H1 (cell line): Measurements from ENCODE around the gene ASMT. TPM values are rescaled to one million over a fixed set of nuclear protein-coding genes. Genes with fewer than 3 reads are reported as not detected.

Experiments used
- CTCF ChIA-PET: fragments of 300-600 bp; sonication (Branson Sonifier 250); formaldehyde crosslinking; loops from one replicate; lab custom pipeline; 2021; ENCODE audit not compliant: partially characterized antibody; lab: Charles Lee
- POLR2A ChIA-PET: fragments of 300-600 bp; sonication (Branson Sonifier 250); formaldehyde crosslinking; loops from one replicate; lab custom pipeline; 2021; ENCODE audit warnings: inconsistent platforms; ENCODE audit not compliant: partially characterized antibody; lab: Charles Lee
- DNase-seq, 2 experiments: peaks; one replicate each; pipeline versions ENCODE4 v3.0.0 to v3.0.0-alpha.2; 2010 to 2022; ENCODE audit warnings: low spot score in 2 of 2, low read depth in 1 of 2, mixed read lengths in 1 of 2
- FAIRE-seq: peaks from 2 replicates; lab custom pipeline; 2011; peaks lifted over from hg19 to GRCh38; lab: Jason Lieb, UNC
- H2AFZ ChIP-seq: 2 replicates; pipeline ENCODE4 v1.8.1; 2012; ENCODE audit warnings: low read length, inconsistent platforms
- H2AK5ac ChIP-seq: 2 replicates; pipeline ENCODE4 v1.6.1; 2013; ENCODE audit warnings: low read depth, low read length
- H2BK120ac ChIP-seq: replicated peaks from 2 replicates; pipeline ENCODE3; 2013; ENCODE audit warnings: low read depth, low read length, inconsistent platforms
- H2BK12ac ChIP-seq: 2 replicates; pipeline ENCODE4 v1.6.1; 2013; ENCODE audit warnings: low read depth, low read length
- H2BK15ac ChIP-seq: 2 replicates; pipeline ENCODE4 v1.6.1; 2013; ENCODE audit warnings: low read length
- H2BK20ac ChIP-seq: 2 replicates; pipeline ENCODE4 v1.6.1; 2013; ENCODE audit warnings: low read length
- H2BK5ac ChIP-seq: 2 replicates; pipeline ENCODE4 v1.6.1; 2013; ENCODE audit warnings: low read depth, low read length
- H3K14ac ChIP-seq: 2 replicates; pipeline ENCODE4 v1.6.1; 2013; ENCODE audit warnings: inconsistent platforms; ENCODE audit not compliant: insufficient read length
- H3K18ac ChIP-seq: 2 replicates; pipeline ENCODE4 v1.6.1; 2013; ENCODE audit warnings: low read length; ENCODE audit errors: extremely low read depth
- H3K23ac ChIP-seq: 2 replicates; pipeline ENCODE4 v1.6.1; 2013; ENCODE audit warnings: inconsistent platforms; ENCODE audit not compliant: insufficient read length
- H3K23me2 ChIP-seq: 2 replicates; pipeline ENCODE4 v1.6.1; 2013; ENCODE audit warnings: low read depth, low read length
- H3K27ac ChIP-seq: 2 replicates; pipeline ENCODE4 v1.6.1; 2011; ENCODE audit warnings: low read depth, low read length, inconsistent platforms
- H3K27me3 ChIP-seq, 4 experiments: replicated peaks in 1 of 4; 1 replicate in 1 of 4; 2 replicates in 3 of 4; pipeline versions ENCODE4 v1.6.1 to v1.8.1; 2011 to 2013; ENCODE audit warnings: low read length in 3 of 4, mild to moderate bottlenecking in 3 of 4, inconsistent platforms in 2 of 4, mixed read lengths in 2 of 4, moderate library complexity in 1 of 4; ENCODE audit not compliant: control insufficient read depth in 3 of 4, insufficient read depth in 3 of 4; ENCODE audit errors: extremely low read depth in 1 of 4
- H3K36me3 ChIP-seq, 4 experiments: 2 replicates each; pipeline versions ENCODE4 v1.6.1 to v1.8.1; 2011 to 2013; ENCODE audit warnings: mild to moderate bottlenecking in 4 of 4, low read length in 3 of 4, moderate library complexity in 2 of 4, control low read depth in 1 of 4, inconsistent platforms in 1 of 4; ENCODE audit not compliant: insufficient read depth in 4 of 4, control insufficient read depth in 2 of 4
- H3K4ac ChIP-seq: replicated peaks from 2 replicates; pipeline ENCODE3; 2013; ENCODE audit warnings: low read length, low read depth, mixed read lengths, inconsistent platforms; ENCODE audit not compliant: insufficient read length
- H3K4me1 ChIP-seq, 4 experiments: replicated peaks in 1 of 4; 1 replicate in 1 of 4; 2 replicates in 3 of 4; pipeline versions ENCODE4 v1.6.1 to v1.8.1; 2011 to 2013; ENCODE audit warnings: low read length in 3 of 4, inconsistent platforms in 2 of 4, mixed read lengths in 1 of 4; ENCODE audit not compliant: insufficient read depth in 4 of 4, control insufficient read depth in 3 of 4
- H3K4me2 ChIP-seq, 2 experiments: 2 replicates each; pipeline versions ENCODE4 v1.6.1 to v1.8.1; 2011 to 2013; ENCODE audit warnings: low read depth in 2 of 2, low read length in 2 of 2, control low read depth in 1 of 2, inconsistent platforms in 1 of 2, mild to moderate bottlenecking in 1 of 2; ENCODE audit not compliant: insufficient read depth in 1 of 2
- H3K4me3 ChIP-seq, 4 experiments: fragments of 200-600, 300-600 bp in 1 of 4; sonication (generic), shearing (Covaris generic), sonication (Bioruptor Twin) in 1 of 4; 2 replicates each; pipeline versions ENCODE4 v1.5.1 to v1.8.1; 2011 to 2016; ENCODE audit warnings: low read length in 4 of 4, low read depth in 3 of 4, control low read depth in 2 of 4, inconsistent platforms in 2 of 4, mild to moderate bottlenecking in 2 of 4, mixed read lengths in 1 of 4, moderate library complexity in 1 of 4; ENCODE audit not compliant: insufficient read depth in 2 of 4; ENCODE audit errors: extremely low read depth in 1 of 4
- H3K56ac ChIP-seq: replicated peaks from 2 replicates; pipeline ENCODE3; 2013; ENCODE audit warnings: low read depth, mild to moderate bottlenecking, mixed read lengths, low read length, inconsistent platforms; ENCODE audit not compliant: insufficient read length
- H3K79me1 ChIP-seq: 2 replicates; pipeline ENCODE4 v1.6.1; 2013; ENCODE audit warnings: low read depth, low read length, control low read depth
- H3K79me2 ChIP-seq, 2 experiments: 2 replicates each; pipeline versions ENCODE4 v1.6.1 to v1.8.1; 2012 to 2013; ENCODE audit warnings: low read length in 2 of 2, mild to moderate bottlenecking in 2 of 2, inconsistent platforms in 1 of 2; ENCODE audit not compliant: insufficient read depth in 2 of 2, control insufficient read depth in 1 of 2
- H3K9ac ChIP-seq, 4 experiments: replicated peaks in 1 of 4; 1 replicate in 1 of 4; 2 replicates in 3 of 4; pipeline versions ENCODE4 v1.6.1 to v1.8.1; 2011 to 2013; ENCODE audit warnings: low read depth in 3 of 4, low read length in 3 of 4, control low read depth in 2 of 4, mild to moderate bottlenecking in 2 of 4, moderate library complexity in 2 of 4, inconsistent platforms in 1 of 4; ENCODE audit errors: extremely low read depth in 1 of 4
- H3K9me3 ChIP-seq, 2 experiments: 2 replicates each; pipeline versions ENCODE4 v1.6.1 to v1.8.1; 2012 to 2013; ENCODE audit warnings: mild to moderate bottlenecking in 2 of 2, moderate library complexity in 2 of 2, control low read depth in 1 of 2, inconsistent platforms in 1 of 2, low read depth in 1 of 2, low read length in 1 of 2, mixed read lengths in 1 of 2; ENCODE audit not compliant: insufficient read depth in 2 of 2
- H4K20me1 ChIP-seq, 2 experiments: replicated peaks in 1 of 2; 2 replicates each; pipeline versions ENCODE3 to v1.8.1; 2011 to 2013; ENCODE audit warnings: inconsistent platforms in 2 of 2, low read length in 2 of 2, mild to moderate bottlenecking in 1 of 2; ENCODE audit not compliant: insufficient read depth in 2 of 2, control insufficient read depth in 1 of 2
- H4K5ac ChIP-seq: 2 replicates; pipeline ENCODE4 v1.6.1; 2013; ENCODE audit warnings: low read length, low read depth, mixed read lengths, inconsistent platforms; ENCODE audit not compliant: insufficient read length
- H4K8ac ChIP-seq: 2 replicates; pipeline ENCODE4 v1.8.0; 2013; ENCODE audit warnings: mild to moderate bottlenecking, moderate library complexity, low read length, inconsistent platforms; ENCODE audit not compliant: insufficient read depth; ENCODE audit errors: extremely low read depth
- H4K91ac ChIP-seq: replicated peaks from 2 replicates; pipeline ENCODE3; 2013; ENCODE audit warnings: low read length, mixed read lengths, inconsistent platforms; ENCODE audit not compliant: insufficient read length
- ASH2L ChIP-seq: fragments of 200-600, 300-600 bp; sonication (generic); IDR thresholded peaks from one replicate; pipeline ENCODE4 v1.7.1; 2017; ENCODE audit warnings: low read length
- GTF2F1 ChIP-seq: IDR thresholded peaks from 2 replicates; pipeline ENCODE4 v1.6.1; 2012; ENCODE audit warnings: low read depth, low read length, improper control_type of control experiment, borderline replicate concordance
- KDM4A ChIP-seq: IDR thresholded peaks from one replicate; pipeline ENCODE4 v1.7.1; 2012; ENCODE audit warnings: low read depth, mild to moderate bottlenecking, moderate library complexity, low read length, inconsistent platforms; ENCODE audit not compliant: severe bottlenecking
- RAD21 ChIP-seq, 2 experiments: IDR thresholded peaks in 1 of 2; conservative IDR thresholded peaks in 1 of 2; 2 replicates each; pipeline ENCODE4 v1.6.1; 2011; ENCODE audit warnings: low read depth in 2 of 2, low read length in 2 of 2, improper control_type of control experiment in 1 of 2, inconsistent platforms in 1 of 2, mild to moderate bottlenecking in 1 of 2, moderate library complexity in 1 of 2
- WGBS, 2 experiments: shearing (Covaris generic) in 1 of 2; methylation state at CpG; one replicate each; pipeline versions ENCODE4 v1.1.6 to v1.1.7; 2013 to 2015; ENCODE audit warnings: low lambda C conversion rate in 2 of 2, mixed read lengths in 2 of 2, inconsistent platforms in 1 of 2, low coverage in 1 of 2, missing lambda C conversion rate in 1 of 2; ENCODE audit not compliant: insufficient replicate concordance in 2 of 2, insufficient coverage in 1 of 2, insufficient read length in 1 of 2; ENCODE audit errors: extremely low coverage in 1 of 2, missing lambda C conversion rate in 1 of 2; 5-methylcytosine and 5-hydroxymethylcytosine counted together
- polyA plus RNA-seq, 7 experiments: library from polyadenylated mRNA; depleted of rRNA in 3 of 7; stranded (reverse) in 5 of 7; unstranded in 2 of 7; fragments of >200 nt in 5 of 7; fragments of 200-250 nt in 2 of 7; gene quantifications; 1 replicate in 5 of 7; 2 replicates in 1 of 7; 4 replicates in 1 of 7; pipeline versions ENCODE4 v1.2.1 to v1.2.3, GENCODE V29; 2011 to 2013; ENCODE audit warnings: missing spikeins in 2 of 7, mixed read lengths in 2 of 7
- total RNA-seq: library from RNA; stranded (reverse); fragmentation: NEBNext Ultra II Directional; extraction: Animal tissue kit (Norgen Biotek cat#: 25700); gene quantifications from 2 replicates; pipeline ENCODE4 v1.2.1, GENCODE V29; 2021

ASMT gene
- total and polyA plus RNA-seq, 2 of the 8 experiments (the other 6 are each of a cell fraction or from before 2014, with no cell fraction given): 1.5 to 3.1 TPM

GRCh38 chrX:1587161-1587560 is 27.7 kb upstream of the ASMT start:
- 0 out of 2 replicates have a peak overlapping the region, but pooled peaks have one; percentile 70 for H2AFZ ChIP-seq
- POLR2A ChIA-PET: no interaction called here
- no peak overlapping the region for H2BK15ac ChIP-seq
- TF ChIP-seq GTF2F1 (no peak), KDM4A (no peak), ASH2L (no peak), RAD21 (IDR thresholded peaks at IDR 0.05 in 1 of 2, conservative IDR thresholded peaks at IDR 0.05 in 1 of 2; ENCODE audit: low read depth in 2 of 2, low read length in 2 of 2) (no peak)
- TF ChIP-seq, all 59 proteins: peak for 0
- WGBS, 2 experiments: 76% methylated on average over 5 of the region's 5 CpGs; no CpG with 5 or more reads in 1 of the 2 experiments
- Histone ChIP-seq H3K36me3 (no peaks in the 10 kb centered on the region), H4K8ac (no peak overlapping the region), H3K56ac (no peak overlapping the region), H2AK5ac (no peak overlapping the region), H3K18ac (no peak overlapping the region), H3K4me3 (no peak overlapping the region), H2BK12ac (no peak overlapping the region), H2BK120ac (peak overlapping the region; percentile 16), H4K20me1 (no peaks in the 10 kb centered on the region), H4K91ac (no peak overlapping the region), H4K5ac (no peak overlapping the region), H3K27me3 (no peaks in the 10 kb centered on the region), H3K4me1 (peaks cover 0 to 3% (median under 1%) of the 10 kb centered on the region in 4 experiments; a peak in 4 of 7 replicates), H3K4ac (no peak overlapping the region), H3K23me2 (no peaks in the 10 kb centered on the region; the same call in 1 of the 2 replicates), H3K4me2 (no peak overlapping the region), H3K9me3 (no peaks in the 10 kb centered on the region), H2BK5ac (no peak overlapping the region), H3K9ac (no peak overlapping the region), H3K23ac (no peak overlapping the region), H3K27ac (no peak overlapping the region), H2BK20ac (no peak overlapping the region), H3K14ac (no peak overlapping the region), H3K79me1 (no peaks in the 10 kb centered on the region), H3K79me2 (peaks cover 4% of the 10 kb centered on the region in 2 experiments; a peak in 3 of 4 replicates)
- no peak for FAIRE-seq
- CTCF ChIA-PET: no interaction called here
- peak in 1 of 2 experiments; percentile 30 for DNase-seq
